Skeletal muscle tissue (tissue), 4 donors: ENCODE data around the gene HBP1. TPM values are rescaled to one million over a fixed set of nuclear protein-coding genes. Genes with fewer than 3 reads are reported as not detected.
"Not testable (repeated sequence)": the region's sequence is repeated elsewhere in the genome, so short reads cannot be mapped to it uniquely, and the experiment has no call there.

Experiments
- H3K27ac ChIP-seq: one replicate; pipeline ENCODE4 v1.7.0; 2013; ENCODE audit warnings: mild to moderate bottlenecking, low read depth, low read length, inconsistent platforms
- H3K27me3 ChIP-seq, 3 donors: one replicate each; pipeline ENCODE4 v1.7.0; 2013; ENCODE audit warnings: low read length in 3 of 3; ENCODE audit not compliant: control insufficient read depth in 3 of 3, insufficient read depth in 3 of 3
- H3K36me3 ChIP-seq, 3 donors: one replicate each; pipeline ENCODE4 v1.7.0; 2013; ENCODE audit warnings: low read length in 3 of 3; ENCODE audit not compliant: control insufficient read depth in 3 of 3, insufficient read depth in 3 of 3
- H3K4me1 ChIP-seq, 3 donors: one replicate each; pipeline ENCODE4 v1.7.0; 2013; ENCODE audit warnings: low read length in 3 of 3, mild to moderate bottlenecking in 3 of 3; ENCODE audit not compliant: control insufficient read depth in 3 of 3, insufficient read depth in 3 of 3
- H3K4me3 ChIP-seq, 3 donors: one replicate each; pipeline ENCODE4 v1.7.0; 2013; ENCODE audit warnings: low read length in 3 of 3
- H3K9ac ChIP-seq, 3 donors: one replicate each; pipeline ENCODE4 v1.7.0; 2013; ENCODE audit warnings: low read length in 3 of 3, mild to moderate bottlenecking in 3 of 3, moderate library complexity in 2 of 3, low read depth in 1 of 3
- H3K9me3 ChIP-seq, 3 donors: one replicate each; pipeline ENCODE4 v1.7.0; 2013; ENCODE audit warnings: low read length in 3 of 3; ENCODE audit not compliant: control insufficient read depth in 3 of 3
- total RNA-seq: library from RNA; depleted of rRNA; stranded (reverse); fragments of >200 nt; gene quantifications from one replicate; pipeline ENCODE4 v1.2.3, GENCODE V29; 2014
- donor health status: Osteomylitis.

Gene HBP1
- total RNA-seq, 1 donor from 2014 or later: 92.9 TPM

DNA sequence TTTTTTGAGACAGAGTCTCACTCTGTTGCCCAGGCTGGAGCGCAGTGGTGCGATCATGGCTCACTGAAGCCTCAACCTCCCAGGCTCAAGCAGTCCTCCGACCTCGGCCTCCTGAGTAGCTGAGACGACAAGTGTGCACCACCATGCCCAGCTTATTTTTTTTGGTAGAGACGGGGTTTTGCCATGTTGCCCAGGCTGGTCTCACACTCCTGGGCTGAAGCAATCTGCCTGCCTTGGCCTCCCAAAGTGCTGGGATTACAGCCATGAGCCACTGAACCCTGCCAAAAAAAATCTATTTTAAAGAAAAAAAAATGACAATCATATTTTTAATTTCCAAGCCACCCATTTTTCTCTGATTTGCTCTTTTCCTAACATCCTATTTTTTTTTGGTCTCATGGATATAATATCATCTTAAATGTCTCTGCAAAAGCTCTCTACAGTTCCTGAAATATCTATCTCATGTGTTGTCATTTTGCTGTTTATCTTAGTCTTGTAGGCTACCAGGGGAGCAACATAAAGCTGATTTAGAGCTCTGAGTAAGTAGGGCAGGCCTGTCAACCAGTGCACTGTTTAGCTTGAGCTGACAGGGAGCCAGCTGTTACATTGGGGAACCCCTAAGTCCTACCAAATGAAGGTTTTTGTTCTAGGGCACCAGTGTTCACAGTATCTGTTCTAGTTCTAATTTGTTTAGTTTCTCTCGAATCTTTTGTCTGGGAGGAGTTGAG lies 29.9 kb upstream of the HBP1 start:
- Histone ChIP-seq H3K27ac (no peak overlapping the region), H3K9ac (no peak overlapping the region), H3K4me3 (no peak overlapping the region), H3K36me3 (no peaks in the 10 kb centered on the region), H3K4me1 (no peaks in the 10 kb centered on the region), H3K9me3 (no peaks in the 10 kb centered on the region), H3K27me3 (no peaks in the 10 kb centered on the region)

DNA sequence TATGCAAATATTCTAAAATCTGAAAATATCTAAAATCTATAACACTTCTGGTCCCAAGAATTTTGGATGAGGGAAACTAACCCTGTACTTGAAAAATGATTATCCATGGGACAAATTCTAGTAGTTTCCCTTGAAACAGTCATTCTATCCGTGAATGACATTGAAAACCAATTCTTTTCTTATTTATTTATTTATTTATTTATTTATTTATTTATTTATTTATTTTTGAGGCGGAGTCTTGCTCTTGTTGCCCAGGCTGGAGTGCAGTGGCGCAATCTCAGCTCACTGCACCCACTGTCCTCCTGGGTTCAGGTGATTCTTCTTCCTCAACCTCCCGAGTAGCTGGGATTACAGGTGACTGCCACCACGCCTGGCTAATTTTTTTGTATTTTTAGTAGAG lies 24.9 kb upstream of the HBP1 start:
- not testable (repeated sequence) for H3K4me1 ChIP-seq, H3K27ac ChIP-seq, H3K4me3 ChIP-seq, H3K9ac ChIP-seq, H3K27me3 ChIP-seq, H3K36me3 ChIP-seq, H3K9me3 ChIP-seq

- no peaks in the 10 kb centered on the region for H3K36me3 ChIP-seq
- H3K4me1 ChIP-seq: peaks cover 0 to 3% (median 0%) of the 10 kb centered on the region in 3 donors
- no peaks in the 10 kb centered on the region for H3K9me3 ChIP-seq
- no peak overlapping the region for H3K27ac ChIP-seq
- no peaks in the 10 kb centered on the region for H3K27me3 ChIP-seq
- H3K4me3 ChIP-seq: no peak overlapping the region
- H3K9ac ChIP-seq: no peak overlapping the region
Measured at GRCh38 chr7:107145067-107145838, 23.6 kb upstream of the HBP1 start.

DNA sequence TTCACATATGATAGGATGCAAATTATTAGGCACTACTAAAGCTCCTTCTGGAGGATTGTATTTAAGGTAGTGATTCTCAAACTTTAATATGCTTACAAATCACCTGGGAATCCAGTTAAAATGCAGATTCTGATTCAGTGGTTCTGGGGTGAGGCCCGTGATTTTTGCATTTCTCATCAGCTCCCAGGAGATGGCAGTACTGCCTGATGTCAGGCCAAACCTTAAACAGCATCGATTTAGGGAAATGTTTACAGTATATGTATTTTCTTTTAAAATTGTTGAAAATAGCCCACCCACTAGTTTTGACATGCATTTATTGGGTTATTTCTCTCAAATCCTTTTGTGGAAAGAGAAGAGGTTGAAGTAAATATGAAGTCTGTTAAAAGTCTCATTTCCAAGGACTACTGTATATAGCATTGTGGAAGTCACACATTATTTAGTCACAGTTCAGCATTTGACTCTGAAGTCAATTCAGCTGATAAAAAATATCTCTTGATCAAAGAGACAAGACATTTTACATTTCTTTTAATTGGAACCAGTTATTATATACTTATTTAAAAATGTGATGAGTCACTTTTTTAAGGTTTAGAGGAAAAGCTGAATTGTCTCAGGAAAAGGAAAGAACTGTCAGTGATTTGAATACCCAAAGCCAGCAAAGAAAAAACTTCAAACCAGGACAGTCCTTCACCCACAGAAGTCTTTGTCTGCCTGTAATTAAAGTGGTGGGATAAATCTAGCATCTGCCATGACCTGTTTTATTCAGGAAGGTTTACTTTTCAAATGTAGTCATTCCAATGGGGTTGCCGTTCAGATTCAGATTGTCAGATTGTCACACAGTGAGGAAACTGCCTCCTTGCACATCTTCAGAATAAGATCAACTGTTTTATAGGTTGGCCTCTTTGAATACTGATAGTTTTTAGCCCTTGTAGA lies 21.1 kb upstream of the HBP1 start:
- Histone ChIP-seq H3K27ac (no peak overlapping the region), H3K9ac (no peak overlapping the region), H3K27me3 (no peaks in the 10 kb centered on the region), H3K9me3 (no peaks in the 10 kb centered on the region), H3K4me3 (peak overlapping the region in 1 of 3 donors; percentile 12), H3K4me1 (peaks cover 0 to 3% (median 0%) of the 10 kb centered on the region in 3 donors), H3K36me3 (no peaks in the 10 kb centered on the region)

GRCh38 chr7:107148721-107149120 lies 20.1 kb upstream of the HBP1 start:
- no peaks in the 10 kb centered on the region for H3K9me3 ChIP-seq
- H3K4me3 ChIP-seq: no peak overlapping the region
- H3K27me3 ChIP-seq: no peaks in the 10 kb centered on the region
- no peaks in the 10 kb centered on the region for H3K36me3 ChIP-seq
- no peak overlapping the region for H3K9ac ChIP-seq
- H3K27ac ChIP-seq: no peak overlapping the region
- peaks cover 0 to 3% (median 0%) of the 10 kb centered on the region in 3 donors for H3K4me1 ChIP-seq

GRCh38 chr7:107149863-107150262 lies 18.9 kb upstream of the HBP1 start:
- H3K36me3 ChIP-seq: no peaks in the 10 kb centered on the region
- H3K9me3 ChIP-seq: no peaks in the 10 kb centered on the region

GRCh38 chr7:107150375-107151073 lies 18.3 kb upstream of the HBP1 start:
- no peak overlapping the region for H3K4me3 ChIP-seq
- H3K4me1 ChIP-seq: peaks cover 0 to 3% (median 0%) of the 10 kb centered on the region in 3 donors
- H3K9me3 ChIP-seq: no peaks in the 10 kb centered on the region
- no peaks in the 10 kb centered on the region for H3K36me3 ChIP-seq
- H3K27me3 ChIP-seq: no peaks in the 10 kb centered on the region
- no peak overlapping the region for H3K9ac ChIP-seq
- no peak overlapping the region for H3K27ac ChIP-seq

More at GRCh38 chr7:107149863-107150262, 18.9 kb upstream of the HBP1 start:
- no peak overlapping the region for H3K9ac ChIP-seq
- no peaks in the 10 kb centered on the region for H3K27me3 ChIP-seq
- no peak overlapping the region for H3K4me3 ChIP-seq
- H3K4me1 ChIP-seq: peaks cover 0 to 3% (median 0%) of the 10 kb centered on the region in 3 donors
- H3K27ac ChIP-seq: no peak overlapping the region

DNA sequence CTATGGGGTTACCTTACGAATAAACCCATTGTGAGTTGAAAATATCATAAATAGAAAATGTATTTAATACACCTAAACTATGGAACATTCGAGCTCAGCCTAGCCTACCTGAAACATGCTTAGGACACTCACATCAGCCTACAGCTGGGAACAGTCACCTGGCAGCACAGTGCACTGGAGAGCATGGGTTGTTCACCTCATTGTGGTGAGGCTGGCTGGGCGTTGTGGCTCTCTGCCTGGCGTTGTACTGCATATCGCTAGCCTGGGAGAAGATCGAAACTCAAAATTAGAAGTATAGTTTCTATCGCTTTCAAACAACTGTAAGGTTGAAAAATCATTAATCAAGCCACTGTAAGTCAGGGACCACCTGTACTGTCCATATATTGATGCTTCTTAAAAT lies 17.3 kb upstream of the HBP1 start:
- no peak overlapping the region for H3K27ac ChIP-seq

DNA sequence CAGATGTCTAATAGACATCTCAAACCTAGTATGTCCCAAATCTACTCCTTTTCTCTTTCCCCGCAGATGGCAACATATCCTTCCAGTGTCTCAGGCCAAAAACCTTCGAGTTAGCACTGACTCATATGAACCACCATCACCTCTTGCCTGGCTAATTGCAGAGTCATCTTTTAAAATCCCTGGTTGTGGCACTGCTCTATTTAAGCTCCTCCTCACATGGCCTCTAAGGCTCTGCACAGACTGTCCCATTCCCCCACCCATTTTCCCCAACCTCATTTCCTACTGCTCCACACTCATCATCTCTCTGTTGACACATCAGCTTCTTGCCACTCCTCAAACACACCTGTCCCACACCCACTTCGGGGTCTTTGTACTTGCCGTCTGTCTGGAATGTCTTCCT lies 16.8 kb upstream of the HBP1 start:
- Histone ChIP-seq H3K36me3 (no peaks in the 10 kb centered on the region), H3K4me1 (peaks cover 0 to 3% (median 0%) of the 10 kb centered on the region in 3 donors), H3K27me3 (no peaks in the 10 kb centered on the region), H3K9ac (no peak overlapping the region), H3K27ac (no peak overlapping the region), H3K4me3 (no peak overlapping the region), H3K9me3 (no peaks in the 10 kb centered on the region)

More for the DNA sequence above, 17.3 kb upstream of the HBP1 start:
- Histone ChIP-seq H3K9me3 (no peaks in the 10 kb centered on the region), H3K27me3 (no peaks in the 10 kb centered on the region), H3K4me3 (no peak overlapping the region), H3K36me3 (no peaks in the 10 kb centered on the region), H3K9ac (no peak overlapping the region), H3K4me1 (peaks cover 0 to 3% (median 0%) of the 10 kb centered on the region in 3 donors)
